Muscle of back (tissue), 11 donors: Measurements from ENCODE around the gene ELMOD3. TPM values are rescaled to one million over a fixed set of nuclear protein-coding genes. Genes with fewer than 3 reads are reported as not detected.
"Not testable (repeated sequence)": the region's sequence is repeated elsewhere in the genome, so short reads cannot be mapped to it uniquely, and the experiment has no call there.

ENCODE experiments used
- DNase-seq, 3 donors: peaks; one replicate each; pipeline versions ENCODE4 v3.0.0 to v3.0.0-alpha.2; 2013
- polyA plus RNA-seq, 10 donors: library from polyadenylated mRNA; unstranded; fragments of 120-200 nt; gene quantifications; one replicate each; pipeline ENCODE4 v1.2.1, GENCODE V29; 2013; ENCODE audit not compliant: insufficient read length in 10 of 10

The ELMOD3 gene
- polyA plus RNA-seq, 10 donors: 11.1 to 21.3 (median 13.8) TPM

DNA sequence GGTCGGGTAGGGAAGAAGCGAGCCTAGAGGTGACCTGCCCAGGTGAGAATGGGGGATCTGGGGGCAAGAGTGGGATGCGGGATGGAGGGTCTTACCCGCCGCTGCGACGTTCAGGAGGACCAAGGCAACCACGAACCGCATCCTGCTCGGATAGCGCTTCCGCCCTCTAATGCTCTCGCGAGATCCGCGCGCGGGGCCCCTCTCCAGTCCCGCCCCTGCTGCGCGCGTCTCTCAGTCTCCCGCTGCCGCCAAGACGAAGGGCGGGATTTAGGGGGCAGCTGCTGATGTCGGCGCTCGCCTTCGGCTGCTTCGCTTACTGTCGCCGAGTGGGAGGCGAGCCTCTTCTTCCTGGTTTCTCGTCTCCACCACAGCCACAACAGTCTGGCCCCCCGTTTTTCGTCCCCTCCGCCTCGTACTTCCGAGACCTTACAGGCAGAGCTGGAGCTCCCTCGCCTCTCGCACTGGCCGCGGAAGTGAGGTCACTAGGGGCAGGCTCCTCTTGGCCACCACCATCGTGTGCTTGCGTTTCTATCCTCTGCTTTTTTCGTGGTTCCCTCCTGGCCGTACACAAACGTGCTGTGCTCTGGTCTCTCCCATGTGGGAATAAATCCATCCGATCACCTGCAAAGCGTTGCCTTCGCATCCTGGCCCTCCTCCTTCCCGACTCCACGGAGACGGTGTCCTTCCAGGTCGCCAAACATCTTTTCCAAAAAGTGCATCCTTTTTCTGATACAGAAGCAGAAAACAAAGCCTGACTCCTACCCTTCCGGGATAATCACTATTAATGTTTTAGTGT lies 26.5 kb upstream of the ELMOD3 start, which contains the start of gene TGOLN2:
TGOLN2 (minus strand) TSS at position 168 of the 796 bp plus-strand sequence; CDS start at position 141, 27 bp downstream.
- DNase-seq: peak; percentile 94 to 98 (median 95)

DNA sequence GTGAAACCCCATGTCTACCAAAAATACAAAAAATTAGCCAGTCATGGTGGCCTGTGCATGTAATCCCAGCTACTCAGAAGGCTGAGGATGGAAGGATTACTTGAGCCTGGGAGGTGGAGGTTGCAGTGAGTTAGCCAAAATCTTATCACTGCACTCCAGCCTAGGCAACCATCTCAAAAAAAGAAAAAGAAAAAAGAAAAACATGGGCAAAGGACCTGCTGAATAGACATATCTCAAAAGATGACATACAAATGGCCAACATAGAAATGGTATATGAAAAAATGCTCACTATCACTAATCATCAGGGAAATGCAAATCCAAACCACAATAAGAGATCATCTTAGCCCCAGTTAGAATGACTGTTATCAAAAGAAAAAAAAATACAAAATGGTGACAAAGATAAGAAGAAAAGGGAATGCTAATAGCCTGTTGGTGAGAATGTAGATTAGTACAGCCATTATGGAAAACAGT lies 25.4 kb upstream of the ELMOD3 start:
- DNase-seq: no peak

DNA sequence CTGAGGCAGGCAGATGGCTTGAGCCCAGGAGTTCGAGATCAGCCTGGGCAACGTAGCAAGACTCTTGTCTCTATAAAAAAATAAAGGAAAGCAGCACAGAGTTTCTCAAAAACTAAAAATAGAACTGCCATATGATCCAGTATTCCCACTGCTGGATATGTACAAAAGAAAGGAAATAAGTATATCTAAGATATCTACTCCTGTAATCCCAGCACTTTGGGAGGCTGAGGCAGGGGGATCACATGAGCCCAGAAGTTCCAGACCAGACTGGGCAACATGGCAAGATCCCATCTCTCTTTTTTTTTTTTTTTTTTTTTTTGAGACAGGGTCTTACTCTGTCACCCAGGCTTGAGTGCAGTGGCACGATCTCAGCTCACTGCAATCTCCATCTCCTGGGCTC lies 24.9 kb upstream of the ELMOD3 start:
- not testable (repeated sequence) for DNase-seq

DNA sequence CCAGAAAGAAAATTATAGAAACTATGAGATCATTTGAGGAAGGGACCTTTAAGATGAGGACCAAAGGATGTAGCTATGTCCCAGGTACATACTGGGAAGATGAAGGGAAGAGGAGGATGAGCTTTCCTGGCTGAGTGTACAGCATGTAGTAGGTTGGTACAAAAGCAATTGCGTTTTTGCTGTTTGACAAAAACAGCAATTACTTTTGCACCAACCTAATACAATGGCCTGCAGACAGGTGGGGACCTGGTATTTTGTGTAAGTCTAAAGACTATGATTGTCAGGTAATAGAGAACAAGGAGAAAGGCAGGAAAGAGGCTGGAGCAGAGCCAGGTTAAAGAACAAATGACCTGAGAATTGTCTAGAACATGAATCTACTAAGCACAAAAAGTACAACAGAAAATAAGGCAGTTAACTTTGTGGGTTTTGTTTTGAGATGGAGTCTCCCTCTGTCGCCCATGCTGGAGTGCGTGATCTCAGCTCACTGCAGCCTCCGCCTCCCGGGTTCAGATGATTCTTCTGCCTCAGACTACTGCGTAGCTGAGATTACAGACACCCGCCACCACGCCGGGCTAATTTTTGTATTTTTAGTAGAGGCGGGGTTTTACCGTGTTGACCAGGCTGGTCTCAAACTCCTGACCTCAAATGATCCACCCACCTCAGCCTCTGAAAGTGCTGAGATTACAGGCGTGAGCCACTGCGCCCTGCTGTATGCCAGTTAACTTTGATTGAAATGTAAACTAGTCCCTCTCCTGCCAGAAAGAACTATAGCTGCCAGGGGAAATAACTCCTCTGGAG lies 23.5 kb upstream of the ELMOD3 start:
- DNase-seq: no peak

DNA sequence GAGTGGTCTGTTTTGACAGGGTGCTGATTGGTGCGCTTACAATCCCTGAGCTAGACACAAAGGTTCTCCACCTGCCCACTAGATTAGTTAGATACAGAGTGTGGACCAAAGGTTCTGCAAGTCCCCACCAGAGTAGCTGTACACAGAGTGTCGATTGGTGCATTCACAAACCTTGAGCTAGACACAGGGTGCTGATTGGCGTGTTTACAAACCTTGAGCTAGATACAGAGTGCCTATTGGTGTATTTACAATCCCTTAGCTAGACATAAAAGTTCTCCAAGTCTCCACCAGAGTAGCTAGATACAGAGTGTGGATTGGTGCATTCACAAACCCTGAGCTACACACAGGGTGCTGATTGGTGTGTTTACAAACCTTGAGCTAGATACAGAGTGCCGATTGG lies 20.7 kb upstream of the ELMOD3 start:
- not testable (repeated sequence) for DNase-seq

DNA sequence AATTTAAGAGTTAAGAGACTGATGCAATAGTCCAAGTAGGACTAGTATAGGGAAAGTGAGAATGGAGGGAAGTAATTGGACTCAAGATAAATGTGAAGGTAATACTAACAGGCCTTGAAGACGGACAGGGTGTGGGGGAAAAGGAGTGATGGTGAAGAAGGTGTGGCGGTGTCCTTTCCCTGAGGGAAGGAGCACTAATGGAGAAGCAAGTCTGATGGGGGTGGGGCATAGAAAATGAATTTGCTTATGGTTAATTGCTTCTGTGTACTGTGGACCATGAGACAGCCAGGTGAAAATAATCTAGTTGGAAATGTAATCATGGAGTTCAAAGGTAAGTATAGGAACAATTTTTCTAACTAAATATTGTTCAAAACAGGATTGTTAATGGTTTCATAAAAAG lies 19.6 kb upstream of the ELMOD3 start:
- no peak for DNase-seq

DNA sequence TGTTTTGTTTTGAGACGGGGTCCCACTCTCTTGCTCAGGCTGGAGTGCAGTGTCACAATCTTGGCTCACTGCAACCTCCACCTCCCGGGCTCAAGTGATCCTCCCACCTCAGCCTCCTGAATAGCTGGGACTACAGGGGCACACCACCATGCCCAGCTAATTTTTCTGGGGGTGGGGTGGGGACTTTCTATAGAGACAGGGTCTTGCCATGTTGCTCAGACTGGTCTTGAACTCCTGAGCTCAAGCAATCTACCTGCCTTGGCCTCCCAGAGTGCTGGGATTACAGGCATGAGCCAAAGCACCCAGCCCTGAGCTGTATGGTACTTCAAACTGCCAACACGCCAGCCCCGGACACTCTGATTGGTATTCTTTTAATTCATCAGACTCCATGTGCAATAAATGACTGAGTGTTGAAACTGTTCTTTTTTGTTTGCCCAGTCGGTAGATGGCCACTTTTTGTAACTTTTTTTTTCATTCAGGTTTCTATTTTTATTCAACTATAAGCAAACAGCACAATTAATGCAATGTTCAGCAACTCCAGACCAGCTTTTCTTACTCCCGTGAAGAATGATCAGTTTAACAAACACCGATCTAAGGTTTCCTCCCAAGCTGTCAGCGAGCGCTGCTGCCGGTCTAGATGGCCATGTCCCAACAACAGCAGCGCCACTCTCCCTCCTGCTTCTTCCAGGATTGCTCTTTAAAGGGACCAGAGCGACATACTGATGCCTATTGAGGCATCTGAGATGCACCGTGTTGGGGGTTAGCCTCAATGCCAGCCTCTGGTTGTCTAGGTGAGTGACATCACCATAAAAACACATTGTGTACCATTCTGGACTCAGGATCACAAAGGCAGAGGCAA lies 14.3 kb upstream of the ELMOD3 start:
- DNase-seq: no peak

DNA sequence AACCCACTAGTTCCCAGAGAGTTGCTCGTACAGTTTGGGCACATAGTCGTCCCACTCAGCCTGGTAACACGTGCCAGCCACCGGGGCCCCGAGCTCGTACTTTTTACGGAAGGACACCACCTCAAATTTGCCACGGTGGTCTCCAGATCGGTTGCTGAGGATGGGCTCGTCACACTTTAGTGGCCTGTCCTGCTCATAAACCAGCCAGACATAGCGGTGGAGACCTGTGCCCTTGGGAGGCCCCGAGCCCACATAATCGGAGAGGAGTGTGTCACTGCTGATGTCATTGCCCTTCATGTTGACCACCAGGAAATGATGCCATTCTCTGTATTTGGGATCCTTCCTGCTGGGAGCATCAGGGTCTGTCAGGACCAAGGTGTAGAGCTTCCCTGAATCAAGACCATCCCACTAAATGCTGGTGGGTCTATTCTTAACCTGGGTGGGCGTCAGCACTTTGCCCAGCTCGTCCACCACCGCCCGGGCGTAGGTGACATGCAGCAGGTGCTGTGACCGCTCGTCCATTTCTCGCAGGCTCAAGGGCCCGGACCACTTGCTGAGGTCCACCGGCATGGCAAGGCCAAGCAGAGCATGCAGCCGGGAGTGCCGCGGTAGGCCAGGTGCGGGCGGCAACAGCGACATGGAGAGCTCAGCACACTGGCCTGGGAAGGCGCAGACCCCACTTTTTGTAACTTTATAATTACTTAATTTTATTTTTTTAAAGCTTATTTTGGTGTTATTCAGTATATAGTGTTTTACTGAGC lies 13.1 kb upstream of the ELMOD3 start:
- DNase-seq: no peak

DNA sequence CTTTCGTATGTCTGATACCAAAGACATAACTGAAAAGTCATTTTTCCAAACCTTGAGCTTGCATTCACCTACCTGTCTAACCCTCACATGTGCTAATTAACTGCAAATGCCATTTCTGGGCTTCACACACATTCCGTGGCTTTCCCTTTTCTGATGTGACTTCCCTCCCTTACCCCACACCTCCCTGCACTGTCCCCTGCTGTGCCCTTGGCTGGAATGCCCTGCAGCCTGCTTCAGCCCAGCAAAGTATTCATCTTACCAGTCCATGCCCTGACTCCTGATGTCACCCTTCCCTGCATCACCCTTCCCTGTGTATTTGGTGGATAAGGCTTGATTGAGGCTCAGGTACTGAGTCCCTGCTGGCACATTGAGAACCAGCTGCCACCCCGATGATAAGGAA lies 12.4 kb upstream of the ELMOD3 start:
- no peak for DNase-seq

DNA sequence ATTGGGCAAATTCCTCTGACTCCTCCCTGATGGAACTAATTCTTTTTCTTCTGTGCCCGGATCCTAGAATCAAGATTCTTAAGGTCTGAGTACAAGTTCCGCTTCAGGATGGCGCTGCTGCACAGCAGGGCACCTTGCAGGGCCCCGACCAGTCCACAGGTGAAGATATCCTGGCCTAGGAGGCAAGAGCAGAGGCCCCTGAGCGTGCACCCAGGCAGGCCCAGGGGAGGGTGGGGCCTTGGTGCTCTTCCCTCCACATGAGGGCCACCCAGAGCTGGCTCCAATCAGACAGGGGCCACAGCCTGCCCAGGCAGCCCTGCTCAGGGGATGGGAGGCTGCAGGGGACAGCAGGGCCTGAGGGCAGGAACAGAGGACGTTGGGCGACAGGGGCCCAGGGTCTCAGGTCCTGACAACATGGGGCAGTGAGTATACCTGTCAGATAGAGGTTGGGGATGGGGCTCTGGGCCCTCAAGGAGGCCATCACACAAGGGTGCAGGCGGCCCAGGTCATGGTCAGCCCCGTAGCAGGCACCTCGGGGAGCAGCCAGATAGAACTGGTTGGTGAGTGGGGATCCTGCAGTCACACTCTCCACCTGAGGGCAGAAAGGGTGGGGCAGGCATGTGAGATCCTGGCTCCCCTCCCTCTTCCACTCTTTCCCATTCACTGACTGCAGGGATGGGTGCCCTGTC lies 11.2 kb upstream of the ELMOD3 start:
- not testable (repeated sequence) for DNase-seq

DNA sequence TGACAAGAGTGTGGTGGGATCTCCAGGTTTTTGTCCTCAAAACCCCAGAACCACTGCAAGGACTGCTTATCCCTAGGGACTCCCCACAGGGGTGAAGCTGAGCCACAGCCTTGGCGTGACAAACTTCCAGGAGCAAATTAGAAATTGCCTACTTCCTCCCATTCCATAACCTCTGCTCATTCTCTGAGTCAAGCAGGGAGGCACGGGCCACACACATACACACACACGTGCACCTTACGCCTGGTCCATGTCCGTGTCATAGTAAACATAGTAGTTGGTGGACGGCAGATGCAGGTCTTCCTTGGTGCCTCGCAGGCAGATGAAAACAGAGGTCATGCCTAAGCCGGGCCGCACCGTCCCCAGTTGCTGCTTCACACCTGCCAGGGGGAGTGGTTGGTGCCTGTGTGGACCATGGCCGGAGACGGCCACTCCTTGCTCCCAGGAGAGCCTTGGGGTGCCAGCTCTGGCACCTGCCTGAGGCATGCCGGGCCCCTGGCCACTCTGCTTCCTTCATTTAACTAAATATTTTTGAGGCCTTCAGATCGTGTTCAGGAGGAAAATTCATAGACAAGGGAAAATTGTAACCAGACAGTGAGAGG lies 10.1 kb upstream of the ELMOD3 start:
- DNase-seq: no peak

DNA sequence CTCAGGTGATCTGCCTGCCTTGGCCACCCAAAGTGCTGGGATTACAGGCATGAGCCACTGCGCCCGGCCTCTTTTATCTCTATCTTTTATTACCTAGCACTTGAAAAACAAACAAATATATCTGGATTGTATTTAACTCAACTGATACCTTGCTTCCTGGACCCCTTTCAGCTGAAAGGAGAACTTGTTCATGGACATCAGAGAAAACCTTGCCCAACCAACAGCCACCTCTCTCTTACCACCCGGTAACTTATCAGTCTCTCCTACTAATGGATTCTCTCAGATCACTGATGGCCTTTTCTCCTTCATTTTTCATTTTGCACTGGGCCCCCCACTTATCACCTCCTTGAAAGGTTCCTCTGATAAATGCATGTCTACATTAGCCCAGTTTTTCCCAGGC lies 7.0 kb upstream of the ELMOD3 start:
- DNase-seq: no peak

DNA sequence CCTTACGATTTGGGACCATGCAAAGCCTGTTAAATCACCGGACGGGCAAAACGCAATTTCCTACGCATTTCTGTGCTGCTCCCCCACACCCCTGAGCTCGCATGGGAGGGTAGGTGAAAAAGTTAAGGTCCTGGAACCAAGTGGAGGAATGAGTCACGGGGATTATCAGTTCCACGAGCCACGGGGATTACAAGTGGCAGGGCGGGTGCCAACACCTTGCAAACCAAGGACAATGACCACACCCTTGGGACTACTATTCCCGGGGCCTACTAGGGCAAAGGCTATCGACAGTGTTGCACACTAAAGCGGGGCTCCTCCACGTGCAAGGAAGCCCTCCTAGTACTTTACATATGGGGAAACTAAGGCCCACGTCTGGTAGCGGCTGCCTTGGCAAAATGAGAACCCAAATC lies 688 bp upstream of the ELMOD3 start:
- peak in 1 of 3 donors; percentile 18 for DNase-seq

DNA sequence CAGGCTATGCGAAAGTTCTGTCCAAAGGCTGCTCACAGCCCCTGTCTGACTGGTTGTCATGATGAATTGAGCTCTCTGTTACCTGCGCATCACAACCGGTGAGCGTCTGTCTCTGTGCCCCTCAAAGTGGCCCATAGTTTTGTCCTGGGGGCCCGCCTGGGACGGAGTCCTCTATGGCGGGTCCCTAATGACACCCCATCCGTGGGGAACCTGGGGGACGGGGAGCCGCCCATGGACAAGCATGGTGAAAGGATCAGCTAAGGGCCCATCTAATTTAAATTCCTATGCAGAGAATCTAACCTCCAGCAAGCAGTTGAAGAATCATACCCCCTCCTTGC lies 473 bp downstream of the ELMOD3 start:
- DNase-seq: peak in 1 of 3 donors; percentile 8

DNA sequence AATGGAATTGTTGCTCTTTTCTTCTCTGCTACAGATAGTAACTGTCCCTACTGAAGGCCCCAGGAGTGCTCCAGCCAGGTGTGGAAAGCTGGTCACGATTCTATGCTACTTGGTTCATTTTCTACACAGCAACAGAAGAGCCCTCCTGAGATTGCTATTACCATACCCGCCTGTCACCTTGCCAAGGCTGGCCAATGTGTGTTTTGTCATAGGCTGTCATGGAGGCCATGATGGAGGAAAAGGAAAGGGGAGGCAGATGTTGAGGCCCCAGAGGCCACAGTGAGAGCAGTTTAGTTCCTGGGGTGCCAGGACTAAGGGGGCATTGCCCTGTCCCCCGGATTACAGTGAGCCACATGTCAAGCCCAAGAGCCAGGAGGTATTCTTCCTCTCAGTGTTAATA lies 952 bp downstream of the ELMOD3 start:
- DNase-seq: no peak

DNA sequence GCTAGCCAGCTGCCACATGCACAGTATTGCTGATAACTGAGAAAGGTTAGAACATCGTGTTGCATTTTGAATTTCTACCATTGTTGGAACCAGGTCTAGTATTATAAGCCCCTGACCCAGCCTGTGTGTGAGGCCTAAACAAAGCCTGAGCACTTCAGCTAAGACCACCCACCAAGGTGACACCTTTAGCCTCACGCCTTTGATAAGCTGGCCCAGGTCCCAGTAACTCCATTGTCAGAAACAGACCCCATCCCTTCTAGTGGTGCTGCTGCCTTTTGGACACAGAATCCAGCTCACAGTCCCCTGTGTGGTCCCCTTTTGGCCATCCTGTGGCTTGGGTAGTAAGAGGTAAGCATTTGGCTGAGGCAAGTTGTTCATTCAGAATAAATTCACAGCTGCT lies 1.6 kb downstream of the ELMOD3 start:
- no peak for DNase-seq

DNA sequence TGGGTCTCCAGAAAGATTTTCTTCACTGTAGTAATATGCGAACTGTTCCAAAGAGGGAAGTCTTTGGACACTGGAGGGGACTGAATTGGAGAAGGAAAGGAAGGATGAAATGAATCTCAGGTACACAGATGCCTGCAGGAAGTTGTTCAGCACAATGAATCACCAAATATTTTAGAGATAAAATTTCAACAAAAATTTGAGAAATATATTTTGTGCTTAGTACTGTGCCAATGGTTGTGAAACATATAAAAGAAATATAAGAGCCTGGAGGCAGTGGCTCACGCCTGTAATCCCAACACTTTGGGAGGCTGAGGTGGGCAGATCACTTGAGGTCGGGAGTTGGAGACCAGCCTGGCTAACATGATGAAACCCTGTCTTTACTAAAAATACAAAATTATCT lies 3.2 kb downstream of the ELMOD3 start:
- DNase-seq: no peak

DNA sequence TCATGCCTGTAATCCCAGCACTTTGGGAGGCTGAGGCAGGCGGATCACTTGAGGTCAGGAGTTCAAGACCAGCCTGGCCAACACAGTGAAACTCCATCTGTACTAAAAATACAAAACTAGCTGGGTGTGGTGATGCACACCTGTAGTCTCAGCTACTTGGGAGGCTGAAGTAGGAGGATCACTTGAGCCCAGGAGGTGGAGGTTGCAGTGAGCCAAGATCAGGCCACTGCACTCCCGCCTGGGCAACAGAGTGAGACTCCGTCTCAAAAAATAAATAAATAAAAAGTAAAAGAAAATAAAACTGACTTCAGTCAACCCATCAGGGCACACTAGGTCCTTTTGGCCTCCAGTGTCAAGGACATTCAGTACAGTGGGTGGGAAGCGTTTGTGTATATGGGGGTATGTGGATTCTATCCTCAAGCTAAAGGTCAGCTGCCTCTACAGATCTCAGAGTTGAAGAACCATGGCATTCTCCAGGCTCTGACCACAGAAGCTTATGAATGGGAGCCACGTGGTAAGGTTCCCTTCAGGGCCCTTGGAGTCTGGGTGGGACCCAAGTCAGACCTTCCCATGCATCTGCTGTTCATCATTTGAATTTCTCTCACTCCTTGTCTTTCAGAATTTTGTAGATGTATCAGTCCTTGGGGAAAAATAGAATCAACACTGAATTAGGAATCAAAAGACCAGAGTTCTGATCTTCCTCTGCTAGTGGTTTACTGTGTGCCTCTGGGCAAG lies 8.3 kb downstream of the ELMOD3 start:
- DNase-seq: not testable (repeated sequence)

DNA sequence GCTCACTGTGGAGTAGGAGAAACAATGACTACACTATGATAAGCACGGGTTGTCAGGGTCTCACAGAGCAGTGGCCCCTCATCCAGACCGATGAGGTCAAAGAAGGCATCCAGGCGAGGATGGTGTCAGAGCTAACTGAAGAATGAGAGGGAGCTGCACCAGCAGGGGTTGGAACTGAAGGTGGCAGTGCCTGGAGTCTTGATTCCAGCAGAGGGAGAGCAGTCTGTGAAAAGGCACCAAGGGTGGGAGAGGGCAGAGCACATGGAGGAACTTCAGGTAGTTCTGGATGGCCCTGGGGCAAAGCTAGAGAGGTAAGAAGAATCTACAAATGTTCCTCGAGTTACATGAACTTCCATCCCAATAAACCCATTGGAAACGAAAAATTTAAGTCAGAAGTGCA lies 12.6 kb downstream of the ELMOD3 start:
- no peak for DNase-seq

DNA sequence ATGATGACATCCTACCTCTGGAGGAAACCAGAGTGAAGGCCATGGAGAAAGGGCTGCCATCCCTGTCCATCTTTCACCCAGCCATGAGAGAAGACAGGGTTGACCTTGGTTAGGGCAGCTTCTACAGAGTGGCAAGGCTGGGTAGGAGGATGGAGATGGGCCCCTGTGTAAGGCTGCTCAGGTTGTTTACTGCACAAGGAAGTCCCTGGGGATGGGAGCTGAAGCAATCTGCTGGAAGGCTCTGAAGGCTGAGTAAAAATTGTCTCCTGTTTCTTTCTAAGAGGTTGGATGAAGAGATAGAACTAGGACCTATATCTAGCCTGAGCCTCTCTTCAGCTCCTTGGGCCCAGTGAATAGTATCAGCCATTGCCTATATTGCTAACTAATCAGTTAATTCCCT lies 14.4 kb downstream of the ELMOD3 start:
- DNase-seq: no peak
